Neural progenitor cell (in vitro differentiated cells): ENCODE measurements around the gene LGALS3BP.

Experiments
- CTCF ChIP-seq: fragments of 200-600 bp; sonication (generic); IDR thresholded peaks from 2 replicates; pipeline ENCODE4 v1.5.1; 2017; ENCODE audit warnings: antibody characterized with exemption, mild to moderate bottlenecking
- EZH2phosphoT487 ChIP-seq: fragments of 200-600 bp; sonication (generic); IDR thresholded peaks from 2 replicates; pipeline ENCODE4 v1.6.1; 2017; ENCODE audit warnings: antibody characterized with exemption

- no peak for TF ChIP-seq CTCF
- TF ChIP-seq EZH2phosphoT487 = no peak
These were observed 32.2 kb downstream of the LGALS3BP start for GRCh38 chr17:78947235-78948149.
